Measurements from ENCODE around the gene SPOCK1.

Gene SPOCK1

GRCh38 chr5:137320056-137321045 lies 178.8 kb downstream of the SPOCK1 start:
- no peak for DNase-seq

GRCh38 chr5:137318027-137318426 lies 181.1 kb downstream of the SPOCK1 start:
- DNase-seq, result no peak

DNA sequence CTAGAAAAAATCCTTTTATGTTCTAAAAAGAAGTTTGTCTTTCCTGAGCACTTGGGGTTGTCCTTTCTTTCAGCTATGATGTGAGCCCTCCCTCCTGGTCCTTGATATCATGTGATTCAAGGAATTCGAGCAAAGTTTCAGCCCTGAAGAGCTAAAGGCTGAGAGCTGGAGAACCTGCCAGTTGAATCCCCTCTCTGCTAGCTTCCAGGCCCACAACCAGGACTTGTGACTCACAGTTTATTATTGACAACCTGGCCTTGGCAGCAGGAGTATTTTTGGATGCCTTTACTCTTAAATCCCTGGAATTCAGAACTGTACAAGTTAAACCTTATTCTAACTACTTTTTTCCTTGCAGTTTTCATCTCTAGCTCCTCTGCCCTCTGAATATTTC lies 182.8 kb downstream of the SPOCK1 start:
- no peak for DNase-seq

DNA sequence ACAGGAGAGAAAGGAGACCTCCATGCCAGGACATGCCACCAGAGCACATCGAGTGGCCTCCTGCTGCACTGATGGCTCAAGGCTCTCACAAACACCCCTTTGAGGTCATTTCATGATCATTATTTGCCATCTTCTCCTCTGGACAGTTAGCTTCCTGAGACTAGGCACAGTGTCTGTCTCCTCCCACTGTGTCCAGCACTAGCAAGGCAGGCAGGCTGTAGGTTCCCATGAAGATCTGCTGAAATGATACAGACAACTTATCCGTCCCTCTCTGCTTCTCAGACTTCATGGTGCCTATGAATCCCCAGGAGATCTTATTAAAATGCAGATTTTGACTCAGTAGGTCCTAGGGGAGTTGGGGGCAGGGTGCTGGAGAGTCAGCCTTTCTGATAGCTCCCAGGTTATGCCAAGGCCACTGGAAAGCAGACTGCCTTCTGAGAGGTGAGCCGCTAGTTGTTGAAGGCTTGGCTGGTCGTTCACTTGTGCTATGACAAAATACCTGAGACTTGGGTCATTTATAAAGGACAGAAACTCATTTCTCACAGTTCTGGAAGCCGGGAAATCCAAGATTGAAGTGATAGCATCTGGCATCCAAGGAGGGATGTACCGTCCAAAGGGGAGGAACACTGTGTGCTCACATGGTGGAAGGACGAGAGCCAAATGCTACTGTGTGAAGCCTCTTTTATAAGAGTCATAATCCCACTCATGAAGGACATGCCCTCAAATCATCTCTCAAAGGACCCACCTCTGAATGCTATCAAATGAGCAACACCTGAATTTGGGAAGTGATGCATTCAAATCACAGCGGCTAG lies 183.4 kb downstream of the SPOCK1 start:
- no peak for DNase-seq

DNA sequence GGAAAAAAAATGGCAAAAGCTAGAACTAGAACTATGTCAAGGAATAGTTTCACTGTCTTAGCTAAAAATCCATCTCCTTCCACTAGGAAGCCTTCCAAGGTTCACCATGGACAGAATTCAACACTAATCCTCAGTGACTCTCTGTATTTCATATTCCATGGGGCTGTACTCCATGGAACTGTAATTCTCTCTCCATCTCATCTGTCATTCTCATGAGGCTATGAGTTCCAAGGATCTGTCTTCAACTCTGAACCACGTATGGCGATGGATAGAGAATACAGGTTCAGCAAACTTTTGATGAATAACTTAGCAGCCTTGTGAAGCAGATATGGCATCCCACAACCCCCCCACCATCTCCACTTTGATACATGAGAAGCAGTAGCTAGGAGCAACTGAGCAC lies 184.0 kb downstream of the SPOCK1 start:
- DNase-seq, result no peak

GRCh38 chr5:137313526-137314175 lies 185.5 kb downstream of the SPOCK1 start:
- no peak for DNase-seq

- no peak for DNase-seq
These were observed 187.1 kb downstream of the SPOCK1 start for GRCh38 chr5:137312011-137312410.

GRCh38 chr5:137310051-137310730 lies 188.9 kb downstream of the SPOCK1 start:
- no peak for DNase-seq

GRCh38 chr5:137309290-137309689 lies 189.8 kb downstream of the SPOCK1 start:
- DNase-seq, result no peak

- no peak for DNase-seq
These were observed 190.8 kb downstream of the SPOCK1 start for GRCh38 chr5:137308311-137308710.

- DNase-seq, result no peak
These were observed 192.2 kb downstream of the SPOCK1 start for GRCh38 chr5:137306903-137307302.

- DNase-seq, result no peak
These were observed 193.0 kb downstream of the SPOCK1 start for GRCh38 chr5:137305971-137306602.

DNA sequence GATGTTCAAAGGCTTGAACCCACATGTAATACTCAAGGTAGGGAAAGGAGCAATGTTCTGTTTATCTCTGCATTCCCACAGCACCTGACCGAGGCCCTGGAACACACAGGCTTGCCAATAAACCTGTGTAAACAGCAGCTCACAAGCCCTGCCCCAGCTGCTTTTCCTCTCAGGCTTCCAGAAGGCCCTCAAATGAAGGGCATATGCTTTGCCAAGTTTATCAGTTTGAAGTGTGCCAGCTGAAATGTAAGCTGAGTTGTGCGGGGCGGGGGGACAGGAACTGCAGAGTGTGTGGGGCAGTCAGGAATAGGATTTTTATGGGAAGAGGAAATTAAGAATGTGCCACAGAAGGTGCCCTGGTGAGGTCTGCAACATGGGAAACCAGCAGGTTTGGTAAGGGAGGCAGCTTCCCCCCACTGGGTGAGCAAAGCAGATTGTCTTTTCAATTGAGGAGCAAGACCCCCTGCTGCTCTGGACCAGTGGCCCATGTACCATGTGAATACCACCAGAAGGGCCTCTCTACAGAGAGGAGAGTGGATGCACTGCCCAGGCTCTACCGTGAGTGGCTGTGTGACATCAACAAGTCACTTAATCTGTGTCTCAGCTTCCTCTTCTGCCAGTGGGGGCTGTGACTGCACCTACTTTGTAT lies 194.8 kb downstream of the SPOCK1 start:
- no peak for DNase-seq

DNA sequence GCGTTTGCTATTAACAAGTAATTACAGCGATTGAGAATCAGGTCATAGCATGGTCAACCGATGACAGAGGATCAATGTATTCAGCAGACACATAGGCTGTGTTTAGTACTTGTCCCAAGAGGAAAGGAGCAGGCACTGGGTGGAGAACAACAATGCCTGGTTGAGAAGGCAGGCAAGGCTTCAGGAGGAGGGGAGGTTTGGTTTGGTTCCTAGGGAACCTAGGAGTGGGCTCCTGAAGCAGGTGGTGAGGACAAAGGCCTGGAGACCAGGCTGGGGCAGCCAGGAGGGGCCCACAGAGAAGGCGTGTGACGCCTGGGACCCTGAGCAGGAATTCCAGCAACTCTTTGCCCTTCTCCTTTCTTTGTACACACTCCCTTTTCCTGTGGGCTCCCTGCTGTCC lies 195.6 kb downstream of the SPOCK1 start:
- DNase-seq, result no peak

- no peak for DNase-seq
These were observed 198.5 kb downstream of the SPOCK1 start for GRCh38 chr5:137300411-137301240.

DNA sequence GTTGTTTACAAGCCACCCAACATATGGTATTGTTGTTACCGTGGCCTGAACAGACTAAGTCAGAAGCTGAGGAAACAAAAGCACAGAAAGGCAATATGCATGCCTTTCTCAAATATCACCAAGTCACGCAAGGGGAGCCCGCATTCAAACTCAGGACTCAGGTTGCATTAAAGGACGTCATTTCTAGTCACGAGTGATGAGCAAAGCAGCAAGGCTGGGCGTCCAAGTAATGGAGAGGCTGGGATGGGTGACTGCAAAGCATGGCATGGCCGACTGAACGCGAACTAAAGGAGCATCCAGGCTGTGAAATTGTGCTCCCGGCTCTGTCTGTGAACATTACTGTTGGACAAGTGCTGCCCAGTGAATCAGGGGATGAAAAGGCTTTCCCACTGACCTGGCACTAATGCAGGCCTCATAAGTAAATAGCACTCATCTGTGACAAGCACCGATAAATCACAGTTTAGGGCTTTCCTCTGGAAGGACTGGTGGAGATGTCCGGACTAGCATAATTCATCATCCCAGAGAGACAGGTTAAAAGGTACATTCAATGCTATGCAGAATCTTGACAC lies 202.8 kb downstream of the SPOCK1 start:
- no peak for DNase-seq

- DNase-seq, result no peak
These were observed 204.5 kb downstream of the SPOCK1 start for GRCh38 chr5:137294604-137295003.

GRCh38 chr5:137292461-137293027 lies 206.6 kb downstream of the SPOCK1 start:
- DNase-seq, result no peak

DNA sequence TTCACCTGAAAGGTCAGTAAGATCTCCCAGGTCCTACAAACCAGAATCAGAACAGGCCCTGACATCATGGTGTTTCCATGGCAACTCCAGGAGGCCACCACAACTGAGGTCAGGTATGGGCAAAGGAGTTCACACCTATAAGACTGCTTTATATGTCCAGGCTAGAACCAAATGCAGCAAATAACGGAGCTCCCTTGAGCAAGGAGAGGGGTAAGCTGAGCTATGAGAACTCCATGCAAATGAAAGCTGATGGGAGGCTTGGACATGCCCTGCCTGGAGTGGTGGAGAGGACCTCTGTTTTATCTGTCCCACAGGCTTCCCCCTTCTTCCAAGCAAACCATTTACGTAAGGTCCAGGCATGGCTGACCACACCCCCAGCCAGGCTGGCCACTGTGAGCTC lies 207.7 kb downstream of the SPOCK1 start:
- no peak for DNase-seq

DNA sequence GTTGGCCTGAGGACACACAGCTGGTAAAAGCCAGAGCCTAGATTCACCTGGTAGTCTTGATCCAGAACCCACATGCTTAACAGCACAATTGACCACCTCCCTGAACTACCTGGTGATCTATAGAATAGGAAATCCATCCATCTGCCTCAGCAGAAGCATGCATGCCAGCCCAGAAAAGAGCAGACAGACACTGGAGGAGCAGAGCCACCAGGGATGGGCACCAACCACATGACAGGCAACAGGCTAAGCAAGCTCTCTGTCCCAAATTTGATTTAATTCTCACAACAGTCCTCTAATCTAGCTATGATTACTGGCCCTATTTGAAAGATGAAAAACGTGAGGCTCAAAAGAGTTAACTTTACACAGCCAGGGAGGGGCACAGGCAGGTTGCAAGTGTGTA lies 208.1 kb downstream of the SPOCK1 start:
- no peak for DNase-seq
